ENCODE measurements around the gene BCO2.
"Not testable (repeated sequence)": the region's sequence is repeated elsewhere in the genome, so short reads cannot be mapped to it uniquely, and the experiment has no call there.

BCO2 gene

GRCh38 chr11:112165049-112165448 is 10.3 kb upstream of the BCO2 start:
- DNase-seq = no peak

GRCh38 chr11:112166562-112166961 is 8.8 kb upstream of the BCO2 start:
- DNase-seq = no peak

GRCh38 chr11:112167145-112167544 is 8.2 kb upstream of the BCO2 start, which contains the start of gene TEX12:
Gene TEX12 (plus strand): TSS chr11:112167372. CDS start chr11:112169269, 1,897 bp downstream.
- DNase-seq = no peak

GRCh38 chr11:112172362-112172994 is 2.8 kb upstream of the BCO2 start:
- no peak for DNase-seq

GRCh38 chr11:112173152-112173551 is 2.2 kb upstream of the BCO2 start:
- no peak for DNase-seq

GRCh38 chr11:112175599-112175952 is 264 bp downstream of the BCO2 start:
- DNase-seq = peak in 3 of 51 donors; percentile 27 to 67 (median 49)

- DNase-seq = no peak
Observed at GRCh38 chr11:112176077-112176476, 765 bp downstream of the BCO2 start.

GRCh38 chr11:112177589-112177988 is 2.3 kb downstream of the BCO2 start:
- no peak for DNase-seq

- no peak for DNase-seq
Observed at GRCh38 chr11:112178428-112178827, 3.1 kb downstream of the BCO2 start.

GRCh38 chr11:112178936-112179335 is 3.6 kb downstream of the BCO2 start:
- DNase-seq = no peak

GRCh38 chr11:112179601-112180000 is 4.3 kb downstream of the BCO2 start:
- peak in 5 of 51 donors; percentile 4 to 11 (median 5) for DNase-seq

- DNase-seq = no peak
Observed at GRCh38 chr11:112182867-112183266, 7.6 kb downstream of the BCO2 start.

- DNase-seq = no peak
Observed at GRCh38 chr11:112185883-112186282, 10.6 kb downstream of the BCO2 start.

GRCh38 chr11:112186304-112186703 is 11.0 kb downstream of the BCO2 start:
- no peak for DNase-seq

- not testable (repeated sequence) for DNase-seq
Observed at GRCh38 chr11:112195113-112195512, 19.8 kb downstream of the BCO2 start.

GRCh38 chr11:112195951-112196351 is 20.6 kb downstream of the BCO2 start:
- DNase-seq = no peak

GRCh38 chr11:112196519-112197087 is 21.3 kb downstream of the BCO2 start:
- no peak for DNase-seq

GRCh38 chr11:112199101-112199500 is 23.8 kb downstream of the BCO2 start:
- not testable (repeated sequence) for DNase-seq

- DNase-seq = no peak
Observed at GRCh38 chr11:112200252-112200651, 24.9 kb downstream of the BCO2 start.

- no peak for DNase-seq
Observed at GRCh38 chr11:112206071-112206470, 30.8 kb downstream of the BCO2 start.

GRCh38 chr11:112210890-112211289 is 35.6 kb downstream of the BCO2 start:
- DNase-seq = no peak

- DNase-seq = no peak
Observed at GRCh38 chr11:112211536-112211935, 36.2 kb downstream of the BCO2 start.

- no peak for DNase-seq
Observed at GRCh38 chr11:112212290-112212689, 37.0 kb downstream of the BCO2 start.

- no peak for DNase-seq
Observed at GRCh38 chr11:112212710-112213109, 37.4 kb downstream of the BCO2 start.

All from hypothalamus (tissue), 51 donors.